Mesothelial cell of epicardium (in vitro differentiated cells): ENCODE measurements around the gene CLDND2. TPM values are rescaled to one million over a fixed set of nuclear protein-coding genes. Genes with fewer than 3 reads are reported as not detected.
"Not testable (repeated sequence)": the region's sequence is repeated elsewhere in the genome, so short reads cannot be mapped to it uniquely, and the experiment has no call there.

ENCODE experiments used
- DNase-seq, 2 experiments: peaks; one replicate each; pipeline ENCODE4 v3.0.0; 2021; ENCODE audit warnings: low spot score in 2 of 2; ENCODE audit not compliant: unreplicated experiment in 2 of 2
- H3K27ac Mint-ChIP-seq: 2 replicates; pipeline ENCODE4 v1.8.0; 2021; ENCODE audit warnings: mixed read lengths
- H3K27me3 Mint-ChIP-seq: 2 replicates; pipeline ENCODE4 v1.8.0; 2021; ENCODE audit warnings: low read depth, mixed read lengths
- H3K36me3 Mint-ChIP-seq: 2 replicates; pipeline ENCODE4 v1.8.0; 2021; ENCODE audit warnings: mixed read lengths
- H3K4me1 Mint-ChIP-seq: 2 replicates; pipeline ENCODE4 v1.8.0; 2021; ENCODE audit warnings: mixed read lengths
- H3K4me3 Mint-ChIP-seq: 2 replicates; pipeline ENCODE4 v1.8.0; 2021; ENCODE audit warnings: mild to moderate bottlenecking, moderate library complexity, mixed read lengths
- H3K9me3 Mint-ChIP-seq: 2 replicates; pipeline ENCODE4 v1.8.0; 2021; ENCODE audit warnings: mixed read lengths
- CTCF ChIP-seq: fragments of 200-600 bp; sonication (generic); IDR thresholded peaks from one replicate; pipeline ENCODE4 v1.5.0; 2021; ENCODE audit warnings: antibody characterized with exemption; ENCODE audit not compliant: unreplicated experiment
- total RNA-seq: library from RNA; stranded (reverse); gene quantifications from 3 replicates; pipeline ENCODE4 v1.2.1, GENCODE V29; 2021

The CLDND2 gene
- 0.54 to 0.56 TPM in 2 of 3 replicates, not detected in the other for total RNA-seq

- Mint-ChIP-seq H3K27ac (peak within 1 kb of the TSS; percentile 96), H3K4me3 (peak within 1 kb of the TSS; percentile 85), H3K9me3 (no peaks in the 10 kb centered on the region), H3K36me3 (no peaks in the 10 kb centered on the region), H3K4me1 (peaks cover 24% of the 10 kb centered on the region), H3K27me3 (peaks cover 16% of the 10 kb centered on the region)
- no peak for DNase-seq
- TF ChIP-seq CTCF: no peak
These were observed at the start of gene CLDND2 for GRCh38 chr19:51368366-51369282. TSS of gene CLDND2 (minus strand) at chr19:51369003. CDS start at chr19:51368577, 426 bp downstream.

- Mint-ChIP-seq H3K4me1 (no peaks in the 10 kb centered on the region), H3K9me3 (no peaks in the 10 kb centered on the region), H3K4me3 (no peak overlapping the region), H3K36me3 (no peaks in the 10 kb centered on the region), H3K27ac (no peak overlapping the region), H3K27me3 (peaks cover 14% of the 10 kb centered on the region)
- no peak for DNase-seq
- no peak for TF ChIP-seq CTCF
These were observed 49.0 kb upstream of the CLDND2 start for GRCh38 chr19:51417810-51418157.

- peaks cover 14% of the 10 kb centered on the region for H3K27me3 Mint-ChIP-seq
- H3K27ac Mint-ChIP-seq: no peak within 1 kb of the TSS
- no peak for TF ChIP-seq CTCF
- no peak for DNase-seq
- no peaks in the 10 kb centered on the region for H3K9me3 Mint-ChIP-seq
- no peaks in the 10 kb centered on the region for H3K36me3 Mint-ChIP-seq
- no peak within 1 kb of the TSS for H3K4me3 Mint-ChIP-seq
- no peaks in the 10 kb centered on the region for H3K4me1 Mint-ChIP-seq
These were observed 48.5 kb upstream of the CLDND2 start, which contains the start of gene SIGLEC10 for GRCh38 chr19:51417107-51417809. TSS of gene SIGLEC10 (minus strand) at chr19:51417642. CDS start at chr19:51417581, 61 bp downstream.

GRCh38 chr19:51416422-51416821 is 47.6 kb upstream of the CLDND2 start:
- H3K27ac Mint-ChIP-seq, H3K4me3 Mint-ChIP-seq, H3K36me3 Mint-ChIP-seq, H3K4me1 Mint-ChIP-seq, H3K9me3 Mint-ChIP-seq, DNase-seq: not testable (repeated sequence)
- peaks cover 14% of the 10 kb centered on the region for H3K27me3 Mint-ChIP-seq

- no peak for DNase-seq
- H3K27me3 Mint-ChIP-seq: peaks cover 14% of the 10 kb centered on the region
- no peaks in the 10 kb centered on the region for H3K9me3 Mint-ChIP-seq
- TF ChIP-seq CTCF: no peak
- H3K4me3 Mint-ChIP-seq: no peak overlapping the region
- no peak overlapping the region for H3K27ac Mint-ChIP-seq
- H3K4me1 Mint-ChIP-seq: no peaks in the 10 kb centered on the region
- no peaks in the 10 kb centered on the region for H3K36me3 Mint-ChIP-seq
These were observed 46.4 kb upstream of the CLDND2 start for GRCh38 chr19:51415187-51415586.
